ENCODE measurements around the gene PRAMEF10. TPM values are rescaled to one million over a fixed set of nuclear protein-coding genes. Genes with fewer than 3 reads are reported as not detected.
"Not testable (repeated sequence)": the region's sequence is repeated elsewhere in the genome, so short reads cannot be mapped to it uniquely, and the experiment has no call there.

Gene PRAMEF10
- total and polyA plus RNA-seq, 10 of the 15 experiments (the other 5 are each of a cell fraction or from before 2014, with no cell fraction given), result not detected

DNA sequence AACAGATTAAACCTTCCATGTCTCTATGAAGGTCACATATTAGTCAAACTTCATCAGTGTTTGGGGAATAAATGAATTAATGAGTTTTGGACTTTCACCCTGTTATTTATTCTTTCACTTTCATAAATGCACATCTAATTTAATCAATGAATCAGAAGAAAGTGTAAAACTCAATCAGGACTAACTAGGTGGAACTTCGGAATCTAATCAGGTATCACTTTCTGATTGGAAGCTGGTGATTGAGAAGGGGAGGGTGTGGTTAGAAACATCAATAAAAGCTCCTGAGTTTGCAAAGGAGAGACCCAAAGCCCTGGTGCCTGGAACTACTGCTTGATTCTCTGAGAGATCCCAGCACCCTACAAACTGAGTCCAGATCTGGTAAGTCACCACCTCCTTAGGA, 18.2 kb upstream of the PRAMEF10 start, which contains the start of gene PRAMEF7:
TSS of gene PRAMEF7 (plus strand) at position 301 of the 400 bp plus-strand sequence. CDS start 1,083 bp downstream, outside the sequence.
- H3K9ac ChIP-seq (ENCODE audit: control insufficient read depth, insufficient read depth, low read length); H3K4me3 ChIP-seq; H4K20me1 ChIP-seq (ENCODE audit: control insufficient read depth, insufficient read depth); H2AFZ ChIP-seq (ENCODE audit: control insufficient read depth, low read depth, low read length); ATAC-seq; SMC1A ChIA-PET (ENCODE audit: uncharacterized antibody, unreplicated experiment); H3K4me1 ChIP-seq (ENCODE audit: control insufficient read depth, insufficient read depth, low read length); intact Hi-C loops (cut with micrococcal nuclease; ENCODE audit: unreplicated experiment); H3K9me3 ChIP-seq (replicated peaks; ENCODE audit: control insufficient read depth, insufficient read depth, low read length); H3K36me3 ChIP-seq (ENCODE audit: control insufficient read depth in 2 of 2, insufficient read depth in 2 of 2, low read length in 1 of 2); in situ Hi-C loops (cut with MboI); H3K27me3 ChIP-seq (replicated peaks in 1 of 2; ENCODE audit: control insufficient read depth in 2 of 2, insufficient read depth in 2 of 2, low read length in 1 of 2); POLR2A ChIA-PET; H3K27ac ChIP-seq (ENCODE audit: control insufficient read depth, insufficient read depth); FAIRE-seq; BruUV-seq (replicated peaks); RAD21 ChIA-PET (ENCODE audit: unreplicated experiment); H3K4me2 ChIP-seq (ENCODE audit: control insufficient read depth, insufficient read depth); CTCF ChIA-PET; H3K79me2 ChIP-seq (ENCODE audit: control insufficient read depth, insufficient read depth, low read length); DNase-seq (ENCODE audit: low read depth, low spot score): not testable (repeated sequence)
- no CpG with 5 or more reads among the region's 1 CpG for WGBS (ENCODE audit: insufficient coverage, insufficient replicate concordance, low lambda C conversion rate, missing lambda C conversion rate)

DNA sequence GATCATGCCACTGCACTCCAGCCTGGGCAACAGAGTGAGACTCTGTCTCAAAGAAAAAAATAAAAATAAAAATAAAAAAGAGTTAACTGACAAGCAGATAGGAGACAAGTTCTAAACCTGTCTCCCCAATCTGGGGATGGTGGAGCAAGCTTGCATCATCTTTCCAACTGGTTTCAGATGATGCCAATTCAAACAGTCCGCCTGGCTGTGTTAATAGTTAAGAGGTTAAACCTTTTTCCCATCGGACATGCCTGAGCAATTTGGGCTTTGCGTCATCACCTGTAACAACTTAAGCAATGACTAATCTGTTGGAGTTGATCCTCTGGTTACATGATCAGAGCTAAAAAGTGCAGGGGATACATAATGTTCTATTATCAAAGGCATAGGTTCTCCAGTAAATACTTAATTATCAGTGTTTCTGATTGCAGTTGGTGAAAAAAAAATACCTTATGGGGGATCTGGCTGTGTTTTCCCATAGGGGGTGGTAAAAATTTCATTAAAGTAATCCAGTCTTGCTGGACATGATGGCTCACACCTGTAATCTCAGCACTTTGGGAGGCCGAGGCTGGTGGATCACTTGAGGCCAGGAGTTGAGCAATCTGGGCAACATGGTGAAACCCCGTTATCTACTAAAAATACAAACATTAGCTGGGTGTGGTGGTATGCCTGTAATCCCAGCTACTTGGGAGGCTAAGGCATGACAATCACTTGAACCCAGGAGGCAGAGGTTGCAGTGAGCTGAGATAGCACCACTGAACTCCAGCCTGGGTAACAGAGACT, 5.9 kb upstream of the PRAMEF10 start:
- H3K9me3 ChIP-seq (replicated peaks; ENCODE audit: control insufficient read depth, insufficient read depth, low read length); H2AFZ ChIP-seq (ENCODE audit: control insufficient read depth, low read depth, low read length); H3K27me3 ChIP-seq (replicated peaks in 1 of 2; ENCODE audit: control insufficient read depth in 2 of 2, insufficient read depth in 2 of 2, low read length in 1 of 2); H3K79me2 ChIP-seq (ENCODE audit: control insufficient read depth, insufficient read depth, low read length); RAD21 ChIA-PET (ENCODE audit: unreplicated experiment); intact Hi-C loops (cut with micrococcal nuclease; ENCODE audit: unreplicated experiment); CTCF ChIA-PET; H3K9ac ChIP-seq (ENCODE audit: control insufficient read depth, insufficient read depth, low read length); DNase-seq (ENCODE audit: low read depth, low spot score); H4K20me1 ChIP-seq (ENCODE audit: control insufficient read depth, insufficient read depth); H3K4me2 ChIP-seq (ENCODE audit: control insufficient read depth, insufficient read depth); ATAC-seq; H3K27ac ChIP-seq (ENCODE audit: control insufficient read depth, insufficient read depth); SMC1A ChIA-PET (ENCODE audit: uncharacterized antibody, unreplicated experiment); H3K4me3 ChIP-seq; H3K4me1 ChIP-seq (ENCODE audit: control insufficient read depth, insufficient read depth, low read length); FAIRE-seq; H3K36me3 ChIP-seq (ENCODE audit: control insufficient read depth in 2 of 2, insufficient read depth in 2 of 2, low read length in 1 of 2); BruUV-seq (replicated peaks); in situ Hi-C loops (cut with MboI); POLR2A ChIA-PET: not testable (repeated sequence)
- WGBS (ENCODE audit: insufficient coverage, insufficient replicate concordance, low lambda C conversion rate, missing lambda C conversion rate), result 29% methylated on average over 3 of the region's 5 CpGs

DNA sequence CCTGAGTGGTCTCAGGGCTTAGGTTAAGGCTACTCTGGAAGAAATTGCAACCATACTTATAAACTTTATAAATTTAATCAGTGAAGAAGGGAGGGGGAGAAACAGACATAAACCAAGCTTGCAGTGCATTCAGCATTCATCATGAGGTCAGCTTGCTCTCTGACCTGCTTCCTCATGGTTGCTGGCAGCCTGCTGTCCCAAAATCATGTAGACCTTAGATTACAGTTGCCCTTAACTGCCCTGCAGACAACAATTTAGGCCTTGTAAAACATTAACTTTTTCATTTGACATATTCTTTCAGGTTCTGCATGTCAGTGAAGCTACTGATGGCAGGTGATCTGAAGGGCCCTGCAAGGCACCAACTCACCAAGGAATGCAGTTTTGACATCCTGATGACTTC, 1.1 kb upstream of the PRAMEF10 start:
- not testable (repeated sequence) for FAIRE-seq; H3K27ac ChIP-seq (ENCODE audit: control insufficient read depth, insufficient read depth)

DNA sequence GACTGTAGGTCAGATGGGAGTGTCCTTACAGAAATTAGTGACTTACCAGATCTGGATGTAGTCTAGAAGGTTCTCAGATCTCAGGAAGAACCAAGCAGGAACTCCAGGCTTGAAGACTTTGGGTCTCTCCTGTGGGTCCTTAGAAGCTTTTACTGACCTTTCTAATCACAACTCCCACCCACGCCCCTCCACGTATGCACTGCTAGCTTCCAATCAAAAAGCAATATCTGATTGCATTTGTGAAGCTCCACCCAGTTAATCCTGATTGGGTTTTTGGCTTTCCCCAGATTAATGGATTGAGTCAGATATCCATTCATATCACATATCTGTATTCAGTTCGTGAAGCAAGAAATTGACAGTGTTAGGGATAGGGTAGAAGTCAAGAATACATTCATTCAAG, 12.0 kb downstream of the PRAMEF10 start, which contains the start of gene PRAMEF4:
TSS of gene PRAMEF4 (minus strand) at position 101 of the 400 bp plus-strand sequence. CDS start 2,807 bp downstream, outside the sequence.
- H3K36me3 ChIP-seq (ENCODE audit: control insufficient read depth in 2 of 2, insufficient read depth in 2 of 2, low read length in 1 of 2); FAIRE-seq; BruUV-seq (replicated peaks); H3K4me1 ChIP-seq (ENCODE audit: control insufficient read depth, insufficient read depth, low read length); H3K27me3 ChIP-seq (replicated peaks in 1 of 2; ENCODE audit: control insufficient read depth in 2 of 2, insufficient read depth in 2 of 2, low read length in 1 of 2); SMC1A ChIA-PET (ENCODE audit: uncharacterized antibody, unreplicated experiment); in situ Hi-C loops (cut with MboI); CTCF ChIA-PET; H3K79me2 ChIP-seq (ENCODE audit: control insufficient read depth, insufficient read depth, low read length); H3K4me2 ChIP-seq (ENCODE audit: control insufficient read depth, insufficient read depth); H3K9ac ChIP-seq (ENCODE audit: control insufficient read depth, insufficient read depth, low read length); H3K4me3 ChIP-seq; H2AFZ ChIP-seq (ENCODE audit: control insufficient read depth, low read depth, low read length); H4K20me1 ChIP-seq (ENCODE audit: control insufficient read depth, insufficient read depth); DNase-seq (ENCODE audit: low read depth, low spot score); H3K9me3 ChIP-seq (replicated peaks; ENCODE audit: control insufficient read depth, insufficient read depth, low read length); intact Hi-C loops (cut with micrococcal nuclease; ENCODE audit: unreplicated experiment); POLR2A ChIA-PET; ATAC-seq; RAD21 ChIA-PET (ENCODE audit: unreplicated experiment); H3K27ac ChIP-seq (ENCODE audit: control insufficient read depth, insufficient read depth): not testable (repeated sequence)
- WGBS (ENCODE audit: insufficient coverage, insufficient replicate concordance, low lambda C conversion rate, missing lambda C conversion rate), result 0% methylated on average over 3 of the region's 3 CpGs

More for the DNA sequence above, 1.1 kb upstream of the PRAMEF10 start:
- BruUV-seq (replicated peaks); H3K4me2 ChIP-seq (ENCODE audit: control insufficient read depth, insufficient read depth); H3K9me3 ChIP-seq (replicated peaks; ENCODE audit: control insufficient read depth, insufficient read depth, low read length); H3K4me3 ChIP-seq; H4K20me1 ChIP-seq (ENCODE audit: control insufficient read depth, insufficient read depth); H3K9ac ChIP-seq (ENCODE audit: control insufficient read depth, insufficient read depth, low read length); CTCF ChIA-PET; SMC1A ChIA-PET (ENCODE audit: uncharacterized antibody, unreplicated experiment); H3K79me2 ChIP-seq (ENCODE audit: control insufficient read depth, insufficient read depth, low read length); H3K36me3 ChIP-seq (ENCODE audit: control insufficient read depth in 2 of 2, insufficient read depth in 2 of 2, low read length in 1 of 2); H2AFZ ChIP-seq (ENCODE audit: control insufficient read depth, low read depth, low read length); ATAC-seq; RAD21 ChIA-PET (ENCODE audit: unreplicated experiment); H3K27me3 ChIP-seq (replicated peaks in 1 of 2; ENCODE audit: control insufficient read depth in 2 of 2, insufficient read depth in 2 of 2, low read length in 1 of 2); POLR2A ChIA-PET; in situ Hi-C loops (cut with MboI); H3K4me1 ChIP-seq (ENCODE audit: control insufficient read depth, insufficient read depth, low read length); intact Hi-C loops (cut with micrococcal nuclease; ENCODE audit: unreplicated experiment); DNase-seq (ENCODE audit: low read depth, low spot score): not testable (repeated sequence)

Data from GM12878 (cell line).